ENCODE data around the gene SLA2.

Gene SLA2

GRCh38 chr20:36686944-36687343 lies 40.9 kb upstream of the SLA2 start:
- peaks cover 8% of the 10 kb centered on the region; the same call in 1 of the 2 replicates for H3K36me3 ChIP-seq (ENCODE audit: insufficient read depth, low read length)
- no peaks in the 10 kb centered on the region for H3K4me1 ChIP-seq (ENCODE audit: insufficient read depth, low read length, severe bottlenecking)
- H3K79me2 ChIP-seq (ENCODE audit: insufficient read depth, low read length) = no peaks in the 10 kb centered on the region
- no peaks in the 10 kb centered on the region for H3K27me3 ChIP-seq (ENCODE audit: insufficient read depth, low read length)
- no peak overlapping the region for H3K4me2 ChIP-seq (ENCODE audit: low read length)
- TF ChIP-seq, protein P1, sequence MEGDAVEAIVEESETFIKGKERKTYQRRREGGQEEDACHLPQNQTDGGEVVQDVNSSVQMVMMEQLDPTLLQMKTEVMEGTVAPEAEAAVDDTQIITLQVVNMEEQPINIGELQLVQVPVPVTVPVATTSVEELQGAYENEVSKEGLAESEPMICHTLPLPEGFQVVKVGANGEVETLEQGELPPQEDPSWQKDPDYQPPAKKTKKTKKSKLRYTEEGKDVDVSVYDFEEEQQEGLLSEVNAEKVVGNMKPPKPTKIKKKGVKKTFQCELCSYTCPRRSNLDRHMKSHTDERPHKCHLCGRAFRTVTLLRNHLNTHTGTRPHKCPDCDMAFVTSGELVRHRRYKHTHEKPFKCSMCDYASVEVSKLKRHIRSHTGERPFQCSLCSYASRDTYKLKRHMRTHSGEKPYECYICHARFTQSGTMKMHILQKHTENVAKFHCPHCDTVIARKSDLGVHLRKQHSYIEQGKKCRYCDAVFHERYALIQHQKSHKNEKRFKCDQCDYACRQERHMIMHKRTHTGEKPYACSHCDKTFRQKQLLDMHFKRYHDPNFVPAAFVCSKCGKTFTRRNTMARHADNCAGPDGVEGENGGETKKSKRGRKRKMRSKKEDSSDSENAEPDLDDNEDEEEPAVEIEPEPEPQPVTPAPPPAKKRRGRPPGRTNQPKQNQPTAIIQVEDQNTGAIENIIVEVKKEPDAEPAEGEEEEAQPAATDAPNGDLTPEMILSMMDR (IDR thresholded peaks at IDR 0.05; ENCODE audit: low read length) = no peak
- TF ChIP-seq EZH2 (IDR thresholded peaks at IDR 0.05; ENCODE audit: borderline replicate concordance, low read length) = no peak
- no peak overlapping the region for H3K4me3 ChIP-seq (ENCODE audit: low read depth, low read length, poor library complexity, severe bottlenecking)
- no peaks in the 10 kb centered on the region for H3K9me2 ChIP-seq (ENCODE audit: low read depth, low read length)
- no peak overlapping the region for H3K9ac ChIP-seq (ENCODE audit: low read length)
- H4K20me1 ChIP-seq (ENCODE audit: insufficient read depth, low read length) = no peaks in the 10 kb centered on the region
- no peaks in the 10 kb centered on the region for H3K9me3 ChIP-seq (ENCODE audit: low read length)
- H3F3A ChIP-seq (ENCODE audit: insufficient read depth, low read length) = no peaks in the 10 kb centered on the region
- H3K27ac ChIP-seq (ENCODE audit: low read depth, low read length, poor library complexity, severe bottlenecking) = no peak overlapping the region
- no peak overlapping the region for H2AFZ ChIP-seq (ENCODE audit: low read length)

DNA sequence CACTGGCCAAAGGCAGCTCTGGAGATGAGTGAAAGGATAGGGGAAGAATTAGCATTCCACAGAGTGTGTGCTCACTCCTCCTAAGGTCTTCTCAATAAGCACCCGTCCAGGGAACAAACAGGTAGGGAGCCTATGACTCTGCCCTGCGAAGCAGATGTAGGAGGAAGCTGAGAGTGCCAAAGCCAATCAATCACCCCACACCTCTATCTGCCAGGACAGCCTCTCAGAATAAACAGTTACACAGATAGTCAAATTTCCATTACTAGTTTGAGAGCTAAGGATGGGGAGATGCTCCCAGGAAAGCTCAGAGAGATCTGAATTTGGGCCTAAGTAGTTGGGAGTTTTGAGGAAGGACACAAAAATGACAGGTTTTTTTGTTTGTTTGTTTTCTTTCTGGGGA lies 40.5 kb upstream of the SLA2 start:
- Histone ChIP-seq H3K27ac (ENCODE audit: low read depth, low read length, poor library complexity, severe bottlenecking) (no peak overlapping the region), H3F3A (ENCODE audit: insufficient read depth, low read length) (no peaks in the 10 kb centered on the region), H3K4me3 (ENCODE audit: low read depth, low read length, poor library complexity, severe bottlenecking) (no peak overlapping the region), H3K9ac (ENCODE audit: low read length) (no peak overlapping the region), H3K9me3 (ENCODE audit: low read length) (no peaks in the 10 kb centered on the region), H2AFZ (ENCODE audit: low read length) (no peak overlapping the region), H3K79me2 (ENCODE audit: insufficient read depth, low read length) (no peaks in the 10 kb centered on the region), H4K20me1 (ENCODE audit: insufficient read depth, low read length) (no peaks in the 10 kb centered on the region), H3K36me3 (ENCODE audit: insufficient read depth, low read length) (peaks cover 8% of the 10 kb centered on the region; the same call in 1 of the 2 replicates), H3K27me3 (ENCODE audit: insufficient read depth, low read length) (no peaks in the 10 kb centered on the region), H3K4me1 (ENCODE audit: insufficient read depth, low read length, severe bottlenecking) (no peaks in the 10 kb centered on the region), H3K4me2 (ENCODE audit: low read length) (no peak overlapping the region), H3K9me2 (ENCODE audit: low read depth, low read length) (no peaks in the 10 kb centered on the region)
- TF ChIP-seq, protein P1 (IDR thresholded peaks at IDR 0.05; ENCODE audit: low read length) = no peak
- TF ChIP-seq EZH2 (IDR thresholded peaks at IDR 0.05; ENCODE audit: borderline replicate concordance, low read length) = no peak

GRCh38 chr20:36684747-36685146 lies 38.8 kb upstream of the SLA2 start:
- no peaks in the 10 kb centered on the region for H3K27me3 ChIP-seq (ENCODE audit: insufficient read depth, low read length)
- H3K27ac ChIP-seq (ENCODE audit: low read depth, low read length, poor library complexity, severe bottlenecking) = no peak overlapping the region
- H3K79me2 ChIP-seq (ENCODE audit: insufficient read depth, low read length) = no peaks in the 10 kb centered on the region
- no peaks in the 10 kb centered on the region for H3K9me3 ChIP-seq (ENCODE audit: low read length)
- H3K9ac ChIP-seq (ENCODE audit: low read length) = no peak overlapping the region
- no peaks in the 10 kb centered on the region for H3F3A ChIP-seq (ENCODE audit: insufficient read depth, low read length)
- TF ChIP-seq EZH2 (IDR thresholded peaks at IDR 0.05; ENCODE audit: borderline replicate concordance, low read length) = no peak
- TF ChIP-seq, protein P1 (IDR thresholded peaks at IDR 0.05; ENCODE audit: low read length) = no peak
- H3K4me2 ChIP-seq (ENCODE audit: low read length) = no peak overlapping the region
- H3K4me1 ChIP-seq (ENCODE audit: insufficient read depth, low read length, severe bottlenecking) = no peaks in the 10 kb centered on the region
- H3K4me3 ChIP-seq (ENCODE audit: low read depth, low read length, poor library complexity, severe bottlenecking) = no peak overlapping the region
- H3K9me2 ChIP-seq (ENCODE audit: low read depth, low read length) = no peaks in the 10 kb centered on the region
- H4K20me1 ChIP-seq (ENCODE audit: insufficient read depth, low read length) = no peaks in the 10 kb centered on the region
- H3K36me3 ChIP-seq (ENCODE audit: insufficient read depth, low read length) = peaks cover 14% of the 10 kb centered on the region; the same call in 1 of the 2 replicates
- H2AFZ ChIP-seq (ENCODE audit: low read length) = no peak overlapping the region

Measured in OCI-LY1 (cell line).